OCI-LY7 (cell line): ENCODE results near the gene LINGO4.

ENCODE experiments used
- EZH2phosphoT487 ChIP-seq: fragments of 200-600 bp; sonication (generic); IDR thresholded peaks from 2 replicates; pipeline ENCODE4 v1.6.1; 2018; ENCODE audit warnings: low read depth, borderline replicate concordance, mild to moderate bottlenecking, mixed run types, antibody characterized with exemption, low read length, moderate library complexity, mixed read lengths
- TF ChIP-seq, protein P1 (sequence below): fragments of 200-600 bp; sonication (generic); conservative IDR thresholded peaks from 2 replicates; pipeline ENCODE4 v1.5.1; 2014; ENCODE audit warnings: mild to moderate bottlenecking, antibody characterized with exemption, low read length, moderate library complexity, mixed read lengths

DNA sequence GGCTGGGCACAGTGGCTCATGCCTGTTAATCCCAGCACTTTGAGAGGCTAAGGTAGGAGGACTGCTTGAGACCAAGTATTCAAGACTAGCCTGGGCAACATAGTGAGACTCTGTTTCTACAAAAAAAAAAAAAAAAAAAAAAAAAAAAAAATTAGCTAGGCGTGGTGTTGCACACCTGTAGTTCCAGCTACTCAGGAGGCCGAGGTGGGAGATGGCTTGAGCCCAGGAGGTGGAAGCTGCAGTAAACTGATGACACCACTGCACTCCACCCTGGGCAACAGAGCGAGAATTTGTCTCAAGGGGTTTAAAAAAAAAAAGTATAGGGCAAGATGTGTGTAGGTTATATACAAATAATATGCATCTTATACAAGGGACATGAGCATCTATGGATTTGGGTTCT lies 17.5 kb downstream of the LINGO4 start:
- no peak for TF ChIP-seq EZH2phosphoT487
- TF ChIP-seq, protein P1, sequence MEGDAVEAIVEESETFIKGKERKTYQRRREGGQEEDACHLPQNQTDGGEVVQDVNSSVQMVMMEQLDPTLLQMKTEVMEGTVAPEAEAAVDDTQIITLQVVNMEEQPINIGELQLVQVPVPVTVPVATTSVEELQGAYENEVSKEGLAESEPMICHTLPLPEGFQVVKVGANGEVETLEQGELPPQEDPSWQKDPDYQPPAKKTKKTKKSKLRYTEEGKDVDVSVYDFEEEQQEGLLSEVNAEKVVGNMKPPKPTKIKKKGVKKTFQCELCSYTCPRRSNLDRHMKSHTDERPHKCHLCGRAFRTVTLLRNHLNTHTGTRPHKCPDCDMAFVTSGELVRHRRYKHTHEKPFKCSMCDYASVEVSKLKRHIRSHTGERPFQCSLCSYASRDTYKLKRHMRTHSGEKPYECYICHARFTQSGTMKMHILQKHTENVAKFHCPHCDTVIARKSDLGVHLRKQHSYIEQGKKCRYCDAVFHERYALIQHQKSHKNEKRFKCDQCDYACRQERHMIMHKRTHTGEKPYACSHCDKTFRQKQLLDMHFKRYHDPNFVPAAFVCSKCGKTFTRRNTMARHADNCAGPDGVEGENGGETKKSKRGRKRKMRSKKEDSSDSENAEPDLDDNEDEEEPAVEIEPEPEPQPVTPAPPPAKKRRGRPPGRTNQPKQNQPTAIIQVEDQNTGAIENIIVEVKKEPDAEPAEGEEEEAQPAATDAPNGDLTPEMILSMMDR = no peak
